Right lobe of liver (tissue), 6 donors: ENCODE data around the gene GABRA5. TPM values are rescaled to one million over a fixed set of nuclear protein-coding genes. Genes with fewer than 3 reads are reported as not detected.
A peak's percentile ranks its signal among the peaks of the same experiment; 100 is the strongest.

Experiments
- ATAC-seq, 4 donors: fragments of 200-7000 bp; cut with Tn5 transposase; one replicate each; pipeline ENCODE4 v1.9.1; 2020; ENCODE audit warnings: mild to moderate bottlenecking in 4 of 4, moderate library complexity in 4 of 4
- DNase-seq, 3 donors: peaks; one replicate each; pipeline ENCODE4 v3.0.0-alpha.2; 2020
- H3K27ac ChIP-seq, 3 donors: fragments of 200-600 bp; one replicate each; pipeline ENCODE4 v1.8.0; 2022
- H3K27me3 ChIP-seq, 2 donors: fragments of 200-600 bp; one replicate each; pipeline ENCODE4 v1.8.0; 2022
- H3K36me3 ChIP-seq, 4 donors: fragments of 200-600 bp; sonication (generic) in 1 of 4; one replicate each; pipeline versions ENCODE4 v1.5.1 to v1.8.0; 2017 to 2022; ENCODE audit warnings: control low read depth in 1 of 4
- H3K4me1 ChIP-seq, 4 donors: fragments of 200-600 bp; sonication (generic) in 1 of 4; one replicate each; pipeline versions ENCODE4 v1.5.1 to v1.8.0; 2017 to 2022; ENCODE audit warnings: control low read depth in 1 of 4
- H3K4me3 ChIP-seq, 3 donors: fragments of 200-600 bp; one replicate each; pipeline ENCODE4 v1.8.0; 2022
- H3K9me3 ChIP-seq, 4 donors: fragments of 200-600 bp; sonication (generic) in 1 of 4; one replicate each; pipeline versions ENCODE4 v1.5.1 to v1.8.0; 2017 to 2022; ENCODE audit warnings: control low read depth in 1 of 4
- POLR2A ChIP-seq: fragments of 450-650 bp; IDR thresholded peaks from one replicate; pipeline ENCODE4 v1.6.1; 2017; ENCODE audit warnings: antibody characterized with exemption, mild to moderate bottlenecking
- WGBS: methylation state at CpG from one replicate; pipeline ENCODE4 v1.1.6; 2018; ENCODE audit warnings: low coverage, low lambda C conversion rate; ENCODE audit not compliant: insufficient coverage; ENCODE audit errors: missing lambda C conversion rate; 5-methylcytosine and 5-hydroxymethylcytosine counted together
- intact Hi-C, 2 donors: fragments of 100-400 bp; cut with DNase I; formaldehyde crosslinking; loops; one replicate each; pipeline versions ENCODE4 v1.11.2 to v1.14.1; 2022
- total RNA-seq, 6 experiments: library from RNA; depleted of rRNA in 2 of 6; stranded (reverse); fragments of >200 nt in 2 of 6; fragmentation: NEBNext Ultra II Directional in 3 of 6; extraction: Animal tissue kit (Norgen Biotek cat#: 25700) in 3 of 6; gene quantifications; one replicate each; pipeline versions ENCODE4 v1.1.0 to v1.2.4, GENCODE V29; 2016 to 2023
- TF ChIP-seq, protein P1 (sequence below), 4 donors: fragments of 200-600 bp in 3 of 4; fragments of 450-650 bp in 1 of 4; IDR thresholded peaks; one replicate each; pipeline versions ENCODE4 v1.5.1 to v1.8.0; 2016 to 2022; ENCODE audit warnings: antibody characterized with exemption in 4 of 4, mild to moderate bottlenecking in 2 of 4
- donor health status: DM: no; HTN: yes; CAD: no.
- donor health status: DM: no; HTN: no; CAD: no.
- donor health status: DM: no; HTN: no; CAD: no.
- donor health status: DM: no; HTN: yes; CAD: no.
- donor health status: DM: no; HTN: yes; CAD: no.

GABRA5 gene
- total RNA-seq, 6 experiments from 2014 or later, result not detected

DNA sequence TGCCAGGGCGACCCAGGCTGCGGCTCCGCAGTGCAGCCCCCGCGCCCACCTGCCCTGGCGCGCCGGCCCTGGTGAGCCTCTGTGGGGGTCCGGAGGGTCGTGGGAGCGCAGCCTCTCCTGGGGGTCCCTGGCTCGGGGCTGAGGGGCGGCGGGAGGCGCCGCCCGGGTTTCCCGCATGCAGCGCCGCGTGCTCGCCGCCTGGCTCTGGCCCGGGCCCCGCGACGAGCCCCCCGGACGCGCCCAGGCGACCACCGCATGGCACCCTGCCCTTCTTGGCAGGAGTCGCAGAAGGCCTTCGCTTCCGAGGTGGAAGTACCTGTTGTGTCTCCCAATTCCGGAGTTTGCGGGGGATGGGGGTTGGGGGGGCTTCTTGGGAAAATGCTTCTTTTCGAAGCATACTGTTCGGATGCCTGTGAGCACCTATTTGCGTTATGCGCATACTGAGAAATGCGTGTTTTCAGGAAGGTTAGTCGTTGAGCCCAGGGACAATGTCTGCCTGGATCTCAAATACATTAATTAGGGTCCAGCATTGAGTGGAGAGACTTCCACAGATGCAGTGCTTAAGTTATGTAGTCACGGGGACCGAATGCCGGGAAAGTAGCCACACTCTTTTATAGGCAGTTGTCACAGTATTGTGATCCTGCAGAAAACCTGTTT is 1.3 kb downstream of the GABRA5 start:
- peaks cover 0 to 9% of the 10 kb centered on the region in 2 donors for H3K27me3 ChIP-seq

DNA sequence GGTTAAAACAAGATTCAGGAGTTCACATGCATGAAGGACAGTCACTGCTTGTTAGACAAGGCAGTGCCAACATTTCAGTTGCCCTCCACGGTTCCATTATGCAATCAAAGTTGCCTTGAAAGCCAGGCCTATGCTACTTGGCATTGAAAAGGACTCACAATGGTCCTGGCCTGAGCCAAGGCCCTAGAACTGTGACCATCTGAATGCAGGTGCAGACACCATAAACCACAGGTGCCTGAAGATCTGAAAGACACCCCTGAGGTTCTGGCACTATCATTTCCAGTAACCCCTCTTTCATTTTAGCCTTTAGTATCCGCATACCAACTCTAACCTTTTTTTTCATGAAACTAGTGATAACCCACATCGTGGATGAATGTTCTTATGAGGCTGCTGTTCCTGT is 2.8 kb downstream of the GABRA5 start:
- intact Hi-C loops, result no loop called here
- H3K27me3 ChIP-seq, result peaks cover 0 to 9% of the 10 kb centered on the region in 2 donors

More for the DNA sequence above, 1.3 kb downstream of the GABRA5 start:
- ATAC-seq, result peak in 1 of 4 donors; percentile 32
- no peaks in the 10 kb centered on the region for H3K9me3 ChIP-seq
- no peak overlapping the region for H3K4me3 ChIP-seq
- WGBS, result 29% methylated on average over 10 of the region's 46 CpGs
- H3K4me1 ChIP-seq, result no peaks in the 10 kb centered on the region
- intact Hi-C loops, result no loop called here
- no peak overlapping the region for H3K27ac ChIP-seq
- no peak for DNase-seq
- no peak for TF ChIP-seq POLR2A
- TF ChIP-seq, protein P1, sequence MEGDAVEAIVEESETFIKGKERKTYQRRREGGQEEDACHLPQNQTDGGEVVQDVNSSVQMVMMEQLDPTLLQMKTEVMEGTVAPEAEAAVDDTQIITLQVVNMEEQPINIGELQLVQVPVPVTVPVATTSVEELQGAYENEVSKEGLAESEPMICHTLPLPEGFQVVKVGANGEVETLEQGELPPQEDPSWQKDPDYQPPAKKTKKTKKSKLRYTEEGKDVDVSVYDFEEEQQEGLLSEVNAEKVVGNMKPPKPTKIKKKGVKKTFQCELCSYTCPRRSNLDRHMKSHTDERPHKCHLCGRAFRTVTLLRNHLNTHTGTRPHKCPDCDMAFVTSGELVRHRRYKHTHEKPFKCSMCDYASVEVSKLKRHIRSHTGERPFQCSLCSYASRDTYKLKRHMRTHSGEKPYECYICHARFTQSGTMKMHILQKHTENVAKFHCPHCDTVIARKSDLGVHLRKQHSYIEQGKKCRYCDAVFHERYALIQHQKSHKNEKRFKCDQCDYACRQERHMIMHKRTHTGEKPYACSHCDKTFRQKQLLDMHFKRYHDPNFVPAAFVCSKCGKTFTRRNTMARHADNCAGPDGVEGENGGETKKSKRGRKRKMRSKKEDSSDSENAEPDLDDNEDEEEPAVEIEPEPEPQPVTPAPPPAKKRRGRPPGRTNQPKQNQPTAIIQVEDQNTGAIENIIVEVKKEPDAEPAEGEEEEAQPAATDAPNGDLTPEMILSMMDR (IDR thresholded peaks at IDR 0.05), result no peak
- H3K36me3 ChIP-seq, result no peaks in the 10 kb centered on the region

GRCh38 chr15:26870346-26870745 is 3.5 kb downstream of the GABRA5 start:
- Histone ChIP-seq H3K27me3 (peaks cover 0 to 9% of the 10 kb centered on the region in 2 donors), H3K9me3 (no peaks in the 10 kb centered on the region), H3K36me3 (no peaks in the 10 kb centered on the region), H3K4me1 (no peaks in the 10 kb centered on the region), H3K4me3 (no peak overlapping the region), H3K27ac (no peak overlapping the region)
- intact Hi-C loops, result no loop called here
- 0% methylated on average over 1 of the region's 3 CpGs for WGBS
- ATAC-seq (no peak), DNase-seq (no peak)
- no peak for TF ChIP-seq POLR2A
- TF ChIP-seq, protein P1 (IDR thresholded peaks at IDR 0.05), result no peak

More for the DNA sequence above, 2.8 kb downstream of the GABRA5 start:
- Histone ChIP-seq H3K36me3 (no peaks in the 10 kb centered on the region), H3K4me3 (no peak overlapping the region), H3K4me1 (no peaks in the 10 kb centered on the region), H3K27ac (no peak overlapping the region), H3K9me3 (no peaks in the 10 kb centered on the region)
- DNase-seq, result no peak
- TF ChIP-seq, protein P1 (IDR thresholded peaks at IDR 0.05), result no peak
- TF ChIP-seq POLR2A, result no peak
- no peak for ATAC-seq
- 45% methylated on average over 3 of the region's 3 CpGs for WGBS

GRCh38 chr15:26872206-26872605 is 5.3 kb downstream of the GABRA5 start:
- H3K27me3 ChIP-seq, result peaks cover 0 to 9% of the 10 kb centered on the region in 2 donors
- no peak overlapping the region for H3K4me3 ChIP-seq
- H3K4me1 ChIP-seq, result no peaks in the 10 kb centered on the region
- TF ChIP-seq, protein P1 (IDR thresholded peaks at IDR 0.05), result no peak
- no peak for TF ChIP-seq POLR2A
- ATAC-seq (no peak), DNase-seq (no peak)
- no peaks in the 10 kb centered on the region for H3K9me3 ChIP-seq
- intact Hi-C loops, result no loop called here
- no peak overlapping the region for H3K27ac ChIP-seq
- H3K36me3 ChIP-seq, result no peaks in the 10 kb centered on the region
- WGBS, result 28% methylated on average over 7 of the region's 7 CpGs
